ENCODE data around the gene FUT1.
"Not testable (repeated sequence)": the region's sequence is repeated elsewhere in the genome, so short reads cannot be mapped to it uniquely, and the experiment has no call there.

GRCh38 chr19:48718106-48718505 is 34.3 kb downstream of the FUT1 start:
- TF ChIP-seq, protein P1, sequence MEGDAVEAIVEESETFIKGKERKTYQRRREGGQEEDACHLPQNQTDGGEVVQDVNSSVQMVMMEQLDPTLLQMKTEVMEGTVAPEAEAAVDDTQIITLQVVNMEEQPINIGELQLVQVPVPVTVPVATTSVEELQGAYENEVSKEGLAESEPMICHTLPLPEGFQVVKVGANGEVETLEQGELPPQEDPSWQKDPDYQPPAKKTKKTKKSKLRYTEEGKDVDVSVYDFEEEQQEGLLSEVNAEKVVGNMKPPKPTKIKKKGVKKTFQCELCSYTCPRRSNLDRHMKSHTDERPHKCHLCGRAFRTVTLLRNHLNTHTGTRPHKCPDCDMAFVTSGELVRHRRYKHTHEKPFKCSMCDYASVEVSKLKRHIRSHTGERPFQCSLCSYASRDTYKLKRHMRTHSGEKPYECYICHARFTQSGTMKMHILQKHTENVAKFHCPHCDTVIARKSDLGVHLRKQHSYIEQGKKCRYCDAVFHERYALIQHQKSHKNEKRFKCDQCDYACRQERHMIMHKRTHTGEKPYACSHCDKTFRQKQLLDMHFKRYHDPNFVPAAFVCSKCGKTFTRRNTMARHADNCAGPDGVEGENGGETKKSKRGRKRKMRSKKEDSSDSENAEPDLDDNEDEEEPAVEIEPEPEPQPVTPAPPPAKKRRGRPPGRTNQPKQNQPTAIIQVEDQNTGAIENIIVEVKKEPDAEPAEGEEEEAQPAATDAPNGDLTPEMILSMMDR (IDR thresholded peaks at IDR 0.05; ENCODE audit: low read depth, low read length), result not testable (repeated sequence)
- not testable (repeated sequence) for TF ChIP-seq EZH2phosphoT487 (IDR thresholded peaks at IDR 0.05; ENCODE audit: low read depth)

Measured in OCI-LY3 (cell line).